Left hindlimb (tissue), 1 donor: Measurements from ENCODE around the gene FOXO1.

Source experiments
- DNase-seq: peaks from one replicate; pipeline ENCODE4 v3.0.0-alpha.2; 2018

Gene FOXO1

GRCh38 chr13:40635315-40635995 is 31.0 kb downstream of the FOXO1 start:
- DNase-seq, result no peak

- no peak for DNase-seq
Observed at GRCh38 chr13:40632915-40633314, 33.5 kb downstream of the FOXO1 start.

GRCh38 chr13:40631605-40632004 is 34.8 kb downstream of the FOXO1 start:
- no peak for DNase-seq

- DNase-seq, result no peak
Observed at GRCh38 chr13:40629678-40630384, 36.6 kb downstream of the FOXO1 start.

GRCh38 chr13:40626977-40627376 is 39.5 kb downstream of the FOXO1 start:
- no peak for DNase-seq

- no peak for DNase-seq
Observed at GRCh38 chr13:40626561-40626960, 39.9 kb downstream of the FOXO1 start.

- no peak for DNase-seq
Observed at GRCh38 chr13:40624986-40625385, 41.5 kb downstream of the FOXO1 start.

- DNase-seq, result no peak
Observed at GRCh38 chr13:40624383-40624782, 42.1 kb downstream of the FOXO1 start.

GRCh38 chr13:40622761-40623160 is 43.7 kb downstream of the FOXO1 start:
- no peak for DNase-seq

GRCh38 chr13:40622246-40622645 is 44.2 kb downstream of the FOXO1 start:
- no peak for DNase-seq

- no peak for DNase-seq
Observed at GRCh38 chr13:40619479-40619814, 47.0 kb downstream of the FOXO1 start.

- no peak for DNase-seq
Observed at GRCh38 chr13:40618581-40619478, 47.6 kb downstream of the FOXO1 start.

- no peak for DNase-seq
Observed at GRCh38 chr13:40617801-40618356, 48.6 kb downstream of the FOXO1 start.

- no peak for DNase-seq
Observed at GRCh38 chr13:40615619-40616018, 50.8 kb downstream of the FOXO1 start.

- DNase-seq, result no peak
Observed at GRCh38 chr13:40613914-40614313, 52.5 kb downstream of the FOXO1 start.

- no peak for DNase-seq
Observed at GRCh38 chr13:40613192-40613818, 53.1 kb downstream of the FOXO1 start.

GRCh38 chr13:40612041-40612440 is 54.4 kb downstream of the FOXO1 start:
- no peak for DNase-seq

GRCh38 chr13:40611635-40612034 is 54.8 kb downstream of the FOXO1 start:
- DNase-seq, result no peak

- DNase-seq, result no peak
Observed at GRCh38 chr13:40611004-40611403, 55.4 kb downstream of the FOXO1 start.

- DNase-seq, result no peak
Observed at GRCh38 chr13:40609972-40610726, 56.3 kb downstream of the FOXO1 start.

GRCh38 chr13:40608308-40608707 is 58.1 kb downstream of the FOXO1 start:
- no peak for DNase-seq

- DNase-seq, result no peak
Observed at GRCh38 chr13:40605573-40605972, 60.9 kb downstream of the FOXO1 start.
